Breast epithelium (tissue), 4 donors: ENCODE results near the gene SGPP1. TPM values are rescaled to one million over a fixed set of nuclear protein-coding genes. Genes with fewer than 3 reads are reported as not detected.
"Not testable (repeated sequence)": the region's sequence is repeated elsewhere in the genome, so short reads cannot be mapped to it uniquely, and the experiment has no call there.

Source experiments
- DNase-seq, 2 donors: peaks; one replicate each; pipeline ENCODE4 v3.0.0-alpha.2; 2019; ENCODE audit warnings: low spot score in 2 of 2
- H3K27ac ChIP-seq, 2 donors: fragments of 200-600 bp; sonication (generic) in 1 of 2; one replicate each; pipeline ENCODE4 v1.5.1; 2016 to 2019; ENCODE audit warnings: mild to moderate bottlenecking in 1 of 2
- H3K27me3 ChIP-seq, 2 donors: fragments of 200-600 bp; sonication (generic) in 1 of 2; one replicate each; pipeline versions ENCODE4 v1.5.1 to v1.6.0; 2017 to 2019; ENCODE audit warnings: control low read depth in 1 of 2, mild to moderate bottlenecking in 1 of 2
- H3K36me3 ChIP-seq: fragments of 200-600 bp; one replicate; pipeline ENCODE4 v1.5.1; 2019
- H3K4me1 ChIP-seq, 2 donors: fragments of 200-600 bp; sonication (generic); one replicate each; pipeline ENCODE4 v1.5.1; 2016 to 2019; ENCODE audit warnings: control low read depth in 1 of 2
- H3K4me3 ChIP-seq, 3 donors: fragments of 200-600 bp; sonication (generic); 1 replicate in 2 of 3; 2 replicates in 1 of 3; pipeline ENCODE4 v1.5.1; 2016 to 2019; ENCODE audit warnings: mild to moderate bottlenecking in 3 of 3, moderate library complexity in 2 of 3
- H3K9me3 ChIP-seq, 2 donors: fragments of 200-600 bp; sonication (generic) in 1 of 2; one replicate each; pipeline ENCODE4 v1.5.1; 2016 to 2019; ENCODE audit warnings: control low read depth in 1 of 2
- CTCF ChIP-seq, 3 donors: fragments of 450-650 bp; IDR thresholded peaks; one replicate each; pipeline ENCODE4 v1.5.1; 2016 to 2017; ENCODE audit warnings: antibody characterized with exemption in 3 of 3, mild to moderate bottlenecking in 3 of 3, moderate library complexity in 3 of 3
- POLR2A ChIP-seq: fragments of 450-650 bp; IDR thresholded peaks from one replicate; pipeline ENCODE4 v1.6.1; 2016; ENCODE audit warnings: antibody characterized with exemption, mild to moderate bottlenecking, moderate library complexity
- POLR2AphosphoS5 ChIP-seq, 3 donors: sonication (generic); formaldehyde crosslinking; IDR thresholded peaks; one replicate each; pipeline ENCODE4 v1.6.1; 2017; ENCODE audit warnings: antibody characterized with exemption in 3 of 3
- intact Hi-C: fragments of 100-400 bp; cut with DNase I; formaldehyde crosslinking; loops from one replicate; pipeline ENCODE4 v1.15.1; 2023; ENCODE audit warnings: low total_unique reads
- total RNA-seq, 3 donors: library from RNA; depleted of rRNA; stranded (reverse); fragments of >200 nt; gene quantifications; one replicate each; pipeline ENCODE4 v1.1.0, GENCODE V29; 2016

SGPP1 gene
- total RNA-seq, 3 donors from 2014 or later = 22.2 to 29.9 (median 22.3) TPM

GRCh38 chr14:63644741-63645140 is 83.1 kb downstream of the SGPP1 start:
- TF ChIP-seq POLR2A (no peak), CTCF (IDR thresholded peaks at IDR 0.05) (no peak), POLR2AphosphoS5 (IDR thresholded peaks at IDR 0.05) (no peak)
- DNase-seq = no peak
- H3K27ac ChIP-seq = no peak overlapping the region
- no peaks in the 10 kb centered on the region for H3K36me3 ChIP-seq
- H3K27me3 ChIP-seq = no peaks in the 10 kb centered on the region
- no peak overlapping the region for H3K4me3 ChIP-seq
- no peaks in the 10 kb centered on the region for H3K9me3 ChIP-seq
- peaks cover 0 to 4% of the 10 kb centered on the region in 2 donors for H3K4me1 ChIP-seq
- intact Hi-C loops = no loop called here

GRCh38 chr14:63642656-63643382 is 85.0 kb downstream of the SGPP1 start:
- TF ChIP-seq CTCF (IDR thresholded peaks at IDR 0.05) (peak in 1 of 3 donors; percentile 7), POLR2AphosphoS5 (IDR thresholded peaks at IDR 0.05) (no peak)
- Histone ChIP-seq H3K27me3 (no peaks in the 10 kb centered on the region), H3K4me3 (peak overlapping the region; percentile 56 to 90 (median 73)), H3K9me3 (no peaks in the 10 kb centered on the region), H3K27ac (peak overlapping the region; percentile 91 to 97), H3K36me3 (no peaks in the 10 kb centered on the region), H3K4me1 (peaks cover 0 to 4% of the 10 kb centered on the region in 2 donors)
- intact Hi-C loops = no loop called here
- DNase-seq = no peak

- DNase-seq = peak; percentile 72 to 84
- Histone ChIP-seq H3K27me3 (no peaks in the 10 kb centered on the region), H3K27ac (peak overlapping the region; percentile 91 to 97), H3K9me3 (peaks cover 0 to under 1% of the 10 kb centered on the region in 2 donors), H3K4me1 (peaks cover 0 to 4% of the 10 kb centered on the region in 2 donors), H3K36me3 (no peaks in the 10 kb centered on the region), H3K4me3 (peak overlapping the region; percentile 56 to 90 (median 73))
- no peak for TF ChIP-seq POLR2A
- TF ChIP-seq CTCF (IDR thresholded peaks at IDR 0.05) = peak in 1 of 3 donors; percentile 9
- peak in 2 of 3 donors; percentile 64 to 80 for TF ChIP-seq POLR2AphosphoS5 (IDR thresholded peaks at IDR 0.05)
- intact Hi-C loops = no loop called here
Observed at GRCh38 chr14:63642229-63642611, 85.6 kb downstream of the SGPP1 start.

- intact Hi-C loops = no loop called here
- H3K36me3 ChIP-seq = no peaks in the 10 kb centered on the region
- H3K4me1 ChIP-seq = peaks cover 0 to 4% of the 10 kb centered on the region in 2 donors
- peaks cover 0 to 7% of the 10 kb centered on the region in 2 donors for H3K9me3 ChIP-seq
- no peaks in the 10 kb centered on the region for H3K27me3 ChIP-seq
- TF ChIP-seq CTCF (IDR thresholded peaks at IDR 0.05) (peak; percentile 80 to 90 (median 83)), POLR2A (peak; percentile 44), POLR2AphosphoS5 (IDR thresholded peaks at IDR 0.05) (peak; percentile 60 to 81 (median 74))
- H3K4me3 ChIP-seq = peak within 1 kb of the TSS; percentile 56 to 90 (median 73)
- H3K27ac ChIP-seq = peak within 1 kb of the TSS; percentile 91 to 97
- DNase-seq = peak; percentile 96 to 98
Observed at GRCh38 chr14:63641473-63642228, 86.2 kb downstream of the SGPP1 start, which contains the start of gene WDR89. Gene WDR89, minus strand, starts transcription at chr14:63641871. Its CDS starts 41,929 bp downstream, at chr14:63599942.

GRCh38 chr14:63638493-63638892 is 89.4 kb downstream of the SGPP1 start:
- Histone ChIP-seq H3K9me3 (peaks cover 6 to 19% of the 10 kb centered on the region in 2 donors), H3K4me1 (peaks cover 0 to 4% of the 10 kb centered on the region in 2 donors), H3K27me3 (no peaks in the 10 kb centered on the region), H3K4me3 (no peak overlapping the region), H3K27ac (no peak overlapping the region), H3K36me3 (no peaks in the 10 kb centered on the region)
- no peak for DNase-seq
- intact Hi-C loops = no loop called here
- TF ChIP-seq CTCF (IDR thresholded peaks at IDR 0.05) (no peak), POLR2AphosphoS5 (IDR thresholded peaks at IDR 0.05) (no peak), POLR2A (no peak)

GRCh38 chr14:63636094-63636635 is 91.7 kb downstream of the SGPP1 start:
- intact Hi-C loops, H3K4me1 ChIP-seq, H3K4me3 ChIP-seq, DNase-seq, H3K27me3 ChIP-seq, H3K36me3 ChIP-seq, H3K27ac ChIP-seq: not testable (repeated sequence)
- H3K9me3 ChIP-seq = peaks cover 6 to 19% of the 10 kb centered on the region in 2 donors
